NCI-H146 treated with DMSO at 0.1 percent for 48 hours (cell line): ENCODE data around the gene NR2F1-AS1.

ENCODE experiments used
- DNase-seq: peaks from one replicate; lab custom pipeline; 2025; ENCODE audit not compliant: unreplicated experiment; lab: John Stamatoyannopoulos, UW

NR2F1-AS1 gene

DNA sequence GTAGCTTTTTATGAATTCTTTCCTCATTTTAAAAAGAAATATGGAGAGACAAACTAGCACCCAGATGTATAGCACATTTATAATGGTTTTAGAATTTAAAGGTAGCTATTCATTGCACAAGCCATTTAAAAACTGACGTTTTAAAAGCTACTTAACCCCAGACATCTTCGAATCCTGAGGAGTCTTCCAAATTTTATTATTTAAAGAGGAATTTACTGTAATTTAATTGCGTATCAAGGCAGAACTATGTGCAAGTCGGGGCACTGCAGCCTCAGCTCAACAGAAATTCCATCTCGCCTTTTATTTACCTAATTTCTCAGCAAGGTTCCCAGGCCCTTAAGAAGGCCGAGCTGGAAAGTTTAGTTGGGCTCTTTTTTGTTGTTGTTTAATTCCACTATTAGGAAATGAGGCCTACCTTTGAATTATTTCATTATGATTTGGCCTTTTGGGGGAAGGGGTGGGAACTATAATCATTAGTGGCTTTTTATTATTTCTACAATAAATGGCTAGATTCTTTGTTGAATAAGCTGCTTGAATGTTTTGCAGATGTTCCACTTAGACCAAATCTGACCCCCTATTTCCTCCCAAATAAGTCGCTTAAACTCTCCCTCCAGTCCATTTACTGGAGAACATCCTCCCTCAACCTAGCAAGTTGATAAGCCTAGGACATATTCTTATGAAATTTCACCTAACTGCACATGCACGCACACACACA is 22.2 kb upstream of the NR2F1-AS1 start:
- DNase-seq = no peak

DNA sequence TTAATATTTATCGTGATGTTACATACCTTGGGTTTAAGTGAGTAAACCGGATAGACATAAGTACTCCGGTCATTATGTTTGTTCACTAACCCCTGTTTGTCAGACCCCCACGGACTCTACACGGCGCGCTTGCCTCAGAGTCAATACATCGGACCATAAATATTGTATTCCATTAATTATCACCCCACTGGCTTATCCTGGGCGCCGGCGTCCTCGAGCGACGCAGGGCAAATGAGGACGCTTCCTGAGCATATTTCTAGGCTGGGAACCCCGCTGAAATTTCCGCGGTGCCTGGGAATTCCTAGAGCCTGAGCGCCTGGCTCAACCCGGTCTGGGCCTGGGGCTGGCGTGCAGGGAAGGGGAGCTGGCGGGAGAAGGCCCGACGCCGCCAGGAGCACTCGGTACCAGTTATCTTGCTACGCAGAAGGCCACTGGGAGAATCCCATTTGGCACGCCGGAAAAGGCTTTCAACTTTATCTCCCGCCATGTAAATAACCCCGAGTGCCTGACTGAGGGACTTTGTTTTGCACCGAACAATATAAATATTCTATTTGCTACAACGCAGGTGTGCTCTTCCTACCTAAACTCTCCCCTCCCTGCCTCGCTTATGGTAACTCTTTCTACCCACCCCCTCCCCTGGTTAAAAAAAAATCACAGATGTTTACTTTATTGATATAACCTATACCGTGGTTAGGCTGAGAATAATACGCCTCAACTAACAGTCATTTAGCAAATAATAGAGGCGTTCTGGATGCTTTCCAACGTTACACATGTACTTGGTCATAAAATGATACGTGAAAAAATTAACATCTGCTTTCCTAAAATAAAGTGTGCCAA is 21.4 kb upstream of the NR2F1-AS1 start:
- peak; percentile 72 for DNase-seq

DNA sequence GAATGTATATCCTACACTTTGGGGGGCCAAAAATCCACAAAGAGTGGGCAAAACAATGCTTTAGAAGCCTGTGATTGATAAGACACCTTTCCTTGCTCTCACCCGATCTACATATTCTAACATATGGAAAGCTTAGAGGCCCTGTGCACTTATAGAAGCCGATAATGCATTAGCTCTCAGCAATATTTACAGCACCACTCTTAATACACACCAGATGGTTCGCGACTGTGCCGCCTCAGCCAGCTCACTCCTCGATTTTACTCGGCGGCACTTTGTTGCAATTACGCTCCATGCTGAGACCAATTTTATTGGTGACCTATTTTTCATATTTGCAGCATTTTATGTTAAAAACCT is 20.8 kb upstream of the NR2F1-AS1 start:
- no peak for DNase-seq

DNA sequence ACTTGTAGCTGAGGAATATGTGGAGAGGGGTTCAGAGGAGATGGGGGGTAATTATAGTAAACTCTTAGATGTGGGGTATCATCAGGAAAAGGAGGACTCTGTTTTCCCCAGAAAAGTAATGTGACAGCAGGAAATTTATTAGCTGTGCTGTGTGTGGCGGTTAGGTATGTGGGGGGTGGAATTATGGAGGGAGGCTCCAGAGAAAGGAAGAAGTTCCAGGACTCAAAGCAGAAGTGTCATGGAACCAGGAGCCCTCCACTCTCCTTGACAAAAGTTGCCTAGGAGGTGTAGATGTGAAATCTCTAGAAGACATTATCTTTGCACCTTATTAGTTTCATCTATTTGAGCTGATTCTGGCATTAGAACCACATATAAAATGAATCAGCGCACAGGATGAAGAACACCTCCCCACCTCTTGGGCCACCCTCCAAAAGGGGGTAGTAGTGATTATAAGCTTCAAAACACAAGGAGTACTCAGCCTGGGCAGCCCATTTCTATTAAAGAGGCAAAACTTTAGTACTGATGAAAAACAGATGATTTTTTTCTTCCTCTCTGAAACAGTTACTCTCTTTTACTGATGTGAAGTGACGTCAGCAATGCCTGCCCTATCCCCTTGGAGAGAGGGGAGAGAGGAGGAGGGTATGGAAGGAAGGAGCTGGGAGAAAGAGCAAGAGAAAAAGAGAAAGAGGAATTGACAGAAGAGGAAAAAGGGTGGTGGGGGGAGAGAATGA is 20.2 kb upstream of the NR2F1-AS1 start:
- DNase-seq = no peak

DNA sequence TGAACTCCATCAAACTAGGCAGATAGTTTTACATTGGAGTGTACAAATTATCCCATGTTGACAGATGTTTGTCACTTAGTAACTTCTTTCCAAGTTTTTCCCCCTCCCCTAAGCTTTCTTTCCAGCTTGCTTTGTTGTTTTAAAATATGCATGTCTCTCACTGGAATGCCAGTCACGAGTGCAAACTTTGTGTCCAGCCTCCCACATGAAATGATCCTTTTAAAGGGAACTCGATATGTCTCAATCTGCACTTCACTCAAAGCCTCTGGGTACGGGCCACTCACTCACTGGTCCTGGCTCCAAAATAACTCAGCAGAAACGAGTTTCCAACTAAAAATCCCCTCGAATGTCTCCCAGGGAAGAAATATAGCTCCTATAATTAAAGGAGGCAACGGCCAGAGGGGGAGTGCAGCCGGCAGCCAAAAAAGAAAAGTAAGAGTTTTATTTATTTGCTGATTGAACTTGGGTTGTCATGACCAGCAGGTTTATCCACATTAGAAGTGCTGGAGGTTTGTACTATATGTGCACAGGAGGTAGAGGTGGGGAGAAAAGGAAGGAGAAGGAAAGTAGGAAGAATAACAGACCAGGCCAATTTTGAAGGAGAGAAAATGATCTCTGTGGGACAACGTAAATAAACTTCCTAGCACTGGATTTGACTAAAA is 19.5 kb upstream of the NR2F1-AS1 start:
- no peak for DNase-seq

DNA sequence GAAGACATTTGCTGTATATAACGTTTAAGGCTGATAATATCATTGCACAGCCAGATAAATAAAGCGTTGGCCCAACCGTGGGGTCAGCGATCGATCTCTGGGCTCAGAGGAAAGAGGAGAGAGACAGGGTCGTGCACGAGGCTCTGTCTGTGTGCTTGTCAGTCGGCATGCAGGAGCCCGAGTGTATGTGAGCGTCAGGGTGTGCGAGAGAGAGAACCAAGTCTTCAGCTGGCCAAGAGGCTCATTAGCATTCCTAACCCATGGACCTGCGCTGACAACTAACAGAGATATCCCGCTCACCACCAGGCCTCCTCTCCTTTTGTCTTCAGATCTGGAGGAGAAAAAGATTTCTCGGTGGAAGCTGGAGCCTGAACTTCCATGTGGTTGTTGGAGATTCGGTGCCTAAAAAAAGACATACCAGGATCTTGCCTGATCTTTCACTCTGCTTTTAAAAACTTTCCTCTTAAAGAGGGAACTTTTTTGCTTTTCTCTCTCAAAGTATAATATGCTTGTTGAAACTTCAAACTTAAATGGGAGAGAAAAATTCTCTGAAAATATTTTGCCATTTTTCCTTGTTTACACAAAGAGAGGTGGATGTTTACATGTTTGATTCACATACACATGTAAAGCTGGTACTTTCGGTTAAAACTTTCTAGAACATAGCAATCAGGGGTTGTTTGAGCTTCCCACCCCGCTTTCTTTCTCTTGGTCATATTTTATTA is 18.5 kb upstream of the NR2F1-AS1 start:
- DNase-seq = no peak

DNA sequence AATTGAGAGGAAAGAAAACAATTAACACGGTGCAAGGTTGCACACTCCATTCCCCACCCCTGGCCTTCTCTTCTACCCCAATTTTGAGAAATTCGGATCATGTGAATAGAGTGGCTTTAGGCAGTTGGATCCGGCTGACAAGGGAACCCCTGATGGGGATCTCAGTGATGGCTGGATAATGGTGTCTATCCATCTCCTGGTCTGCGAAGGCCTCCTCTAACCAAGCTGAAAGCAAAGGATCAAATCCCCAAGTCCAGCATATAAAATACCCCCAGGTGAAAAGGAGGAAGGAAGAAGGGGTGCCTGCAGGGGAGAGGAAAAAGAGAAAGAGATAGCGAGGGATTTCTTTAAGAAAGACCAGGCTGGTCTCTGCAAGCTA is 18.0 kb upstream of the NR2F1-AS1 start:
- DNase-seq = no peak

DNA sequence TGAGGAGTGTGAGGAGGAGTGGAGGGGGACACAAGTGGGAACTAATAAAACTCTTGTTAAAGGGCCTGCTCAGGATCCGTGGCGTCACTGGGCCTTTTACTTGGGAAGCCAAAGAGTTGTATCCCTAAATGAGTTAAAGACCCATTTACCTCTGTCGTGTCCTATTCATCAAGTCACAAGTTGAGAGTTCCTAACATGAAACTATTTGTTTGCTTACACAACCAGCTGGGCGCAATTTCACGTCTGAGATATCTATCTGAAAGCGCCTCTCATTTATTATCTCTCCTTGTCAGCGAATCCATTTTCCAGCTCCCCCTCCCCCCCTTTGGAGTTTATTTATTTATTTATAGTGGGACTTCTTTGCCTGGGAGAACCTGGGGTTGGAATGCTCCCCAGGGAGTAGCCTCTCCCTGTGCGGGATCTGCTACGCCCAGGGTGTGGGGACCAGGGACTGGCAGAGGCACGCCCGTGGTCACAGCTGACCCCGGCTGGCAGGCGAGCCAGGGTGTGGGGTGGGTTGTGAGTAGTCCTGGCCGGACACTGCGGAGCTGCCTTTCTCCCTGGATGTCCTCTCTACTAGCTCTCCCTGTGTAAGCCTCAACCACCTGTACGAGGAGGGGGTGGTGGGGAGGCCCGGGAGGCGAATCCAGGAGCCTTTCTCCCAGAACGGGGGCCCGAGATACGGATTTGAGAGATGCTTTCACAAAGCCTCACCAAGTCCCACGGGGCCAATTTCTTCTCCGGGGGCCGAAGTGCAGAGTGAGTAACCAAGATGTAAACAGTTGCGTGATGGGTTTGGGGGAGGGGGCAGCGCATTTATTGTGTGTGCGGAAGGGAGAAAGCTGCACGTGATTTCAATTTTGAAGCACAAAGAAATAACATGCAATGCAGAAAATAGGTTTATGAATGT is 17.3 kb upstream of the NR2F1-AS1 start:
- no peak for DNase-seq

DNA sequence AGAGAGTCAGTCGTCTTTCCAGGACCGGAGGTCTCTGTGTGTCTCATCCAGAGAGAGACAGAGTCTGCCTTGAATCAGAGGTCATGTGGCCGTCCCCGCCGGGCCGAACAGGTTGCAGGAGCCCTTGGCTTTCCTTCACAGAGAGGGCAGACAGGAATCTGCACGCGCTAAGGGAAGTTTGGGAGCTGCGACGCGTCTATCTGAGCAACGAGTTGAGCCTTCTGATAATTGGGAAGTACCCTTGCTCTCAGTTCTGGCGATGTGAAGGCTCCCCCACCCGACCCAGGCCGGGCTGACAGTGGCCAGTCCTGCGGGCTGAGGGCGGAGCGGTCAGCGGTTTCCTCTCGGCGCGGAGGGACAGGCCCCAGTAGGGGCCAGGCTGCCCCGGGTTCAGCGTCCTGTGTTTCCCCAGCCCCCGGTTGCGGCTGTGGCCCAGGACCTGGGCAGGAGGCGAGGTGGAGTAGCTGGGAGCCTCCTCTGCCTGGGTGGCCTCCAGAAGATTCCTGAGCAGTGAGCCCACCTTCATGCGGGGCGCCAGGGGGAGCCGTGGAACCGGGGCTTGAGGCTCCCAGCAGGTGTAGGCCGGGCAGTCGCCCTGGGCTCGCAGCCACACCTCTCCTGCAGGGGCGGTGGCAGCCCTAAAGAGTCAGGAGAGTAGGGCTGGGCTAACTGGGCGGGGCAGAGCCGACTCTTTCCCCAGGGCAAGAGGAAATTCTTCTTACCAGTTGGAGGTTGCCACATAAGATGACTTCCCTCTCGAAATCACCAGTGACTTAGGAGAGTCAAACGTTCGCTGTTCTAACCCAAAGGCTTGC is 15.9 kb upstream of the NR2F1-AS1 start:
- no peak for DNase-seq

DNA sequence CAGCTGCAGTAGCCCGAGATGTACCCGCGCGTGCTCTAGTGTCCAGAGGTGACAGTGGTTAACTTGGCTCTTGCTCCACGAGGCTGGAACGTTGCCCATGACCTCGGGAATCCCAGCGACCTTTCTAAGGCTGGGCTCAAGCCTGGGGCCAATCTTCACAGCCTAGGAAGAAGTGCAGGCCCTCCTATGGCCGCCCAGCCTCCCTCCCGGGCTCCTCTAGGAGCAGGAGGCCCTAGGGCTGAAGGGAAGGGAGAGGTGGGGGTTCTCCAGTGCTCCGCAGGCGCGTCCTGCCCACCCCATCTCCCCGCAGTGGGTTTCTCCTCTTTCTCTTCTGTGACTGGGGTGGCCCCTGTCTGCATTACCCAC is 15.3 kb upstream of the NR2F1-AS1 start:
- no peak for DNase-seq

DNA sequence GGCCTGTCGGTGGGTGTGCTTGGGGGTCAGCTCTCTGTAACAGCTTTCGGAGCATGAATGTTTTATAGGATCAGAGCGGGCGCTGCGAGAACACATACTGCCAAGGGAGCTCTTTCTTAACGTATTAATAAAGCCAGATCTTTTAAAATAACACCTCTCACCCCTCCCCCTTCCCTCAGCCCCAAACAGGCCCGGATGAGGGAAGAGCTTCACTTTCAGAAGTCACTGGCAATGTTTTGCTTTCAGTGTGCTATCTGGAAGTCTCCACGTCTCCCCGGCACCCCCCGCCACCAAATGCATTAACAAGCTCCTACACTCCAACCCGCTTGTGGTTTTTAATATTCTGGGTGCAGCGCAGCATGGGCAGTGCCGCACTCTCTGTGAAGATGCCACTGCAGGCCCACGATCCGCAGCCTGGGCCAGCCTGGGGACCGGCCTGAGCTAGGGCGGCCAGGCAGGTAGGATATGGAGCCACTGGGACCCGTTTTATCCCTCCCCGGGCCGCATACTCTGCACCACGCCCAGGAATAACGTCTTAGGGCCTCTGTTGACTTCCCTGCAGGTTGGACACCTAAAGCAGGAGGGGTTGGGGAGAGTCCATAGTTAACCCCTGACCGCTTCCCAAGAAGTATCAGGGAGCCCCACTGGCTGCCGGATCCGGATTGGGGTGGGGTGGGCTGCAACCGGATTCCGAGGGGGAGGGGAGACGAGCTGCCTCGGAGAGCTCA is 14.6 kb upstream of the NR2F1-AS1 start:
- no peak for DNase-seq

DNA sequence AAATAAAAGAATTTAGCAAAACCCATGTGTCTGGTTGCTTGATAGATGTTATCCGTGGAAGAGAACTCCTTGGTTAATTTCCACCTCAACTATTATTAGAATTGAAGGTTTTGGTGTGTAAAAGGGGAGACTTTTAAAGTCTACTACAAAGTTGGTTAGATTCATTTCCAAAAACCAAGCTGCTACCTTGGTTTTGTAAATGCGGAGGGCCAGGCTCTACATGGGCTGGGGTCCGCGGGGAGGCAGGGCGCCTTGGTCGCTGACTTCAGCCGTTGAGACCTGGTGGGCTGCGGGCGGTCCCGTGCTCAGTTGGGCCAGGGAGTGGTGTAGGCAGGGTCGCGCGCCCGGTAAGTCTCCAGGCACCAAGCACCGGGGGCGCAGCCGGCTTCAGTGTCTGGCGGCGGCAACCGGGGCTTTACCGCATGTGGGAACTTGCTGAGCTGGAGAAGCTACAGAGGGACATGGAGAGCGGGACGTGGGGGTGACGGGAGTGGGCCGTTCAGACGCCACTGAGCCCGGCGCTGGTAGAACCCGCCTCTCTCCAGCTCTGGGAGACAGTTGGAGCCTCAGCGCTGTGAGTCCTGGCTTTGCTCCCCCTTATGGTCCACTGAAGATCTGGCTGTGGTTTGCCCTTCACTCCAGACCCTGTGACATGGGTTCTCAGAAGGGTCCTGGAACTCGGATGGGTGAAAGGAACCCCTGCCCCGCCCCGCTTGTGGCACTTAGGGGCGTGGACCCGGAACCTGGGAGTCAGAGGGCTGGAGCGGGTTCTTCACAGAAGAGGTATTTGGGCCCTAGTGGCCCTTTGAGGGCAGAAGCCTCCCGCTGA is 13.8 kb upstream of the NR2F1-AS1 start:
- no peak for DNase-seq

DNA sequence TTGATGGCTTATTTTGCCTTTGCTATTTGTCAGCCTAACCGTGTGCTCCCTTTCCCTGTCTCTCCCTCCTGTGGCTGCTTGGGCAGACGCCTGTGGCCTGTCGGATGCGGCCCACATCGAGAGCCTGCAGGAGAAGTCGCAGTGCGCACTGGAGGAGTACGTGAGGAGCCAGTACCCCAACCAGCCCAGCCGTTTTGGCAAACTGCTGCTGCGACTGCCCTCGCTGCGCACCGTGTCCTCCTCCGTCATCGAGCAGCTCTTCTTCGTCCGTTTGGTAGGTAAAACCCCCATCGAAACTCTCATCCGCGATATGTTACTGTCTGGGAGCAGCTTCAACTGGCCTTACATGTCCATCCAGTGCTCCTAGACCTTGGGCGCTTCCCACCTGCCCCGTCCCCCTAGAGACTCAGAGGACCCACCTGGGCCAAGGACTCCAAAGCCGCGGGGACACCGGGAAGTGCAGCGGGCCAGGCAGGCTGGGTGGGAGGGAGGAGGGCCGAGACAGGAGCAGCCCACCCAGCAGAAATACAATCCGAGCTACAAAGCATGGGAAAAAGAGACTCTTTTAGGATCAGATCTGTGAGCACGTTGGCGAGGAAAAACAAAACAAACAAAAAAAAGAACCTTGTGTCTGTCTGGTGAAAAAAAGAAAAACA is 12.6 kb upstream of the NR2F1-AS1 start:
- DNase-seq = no peak

DNA sequence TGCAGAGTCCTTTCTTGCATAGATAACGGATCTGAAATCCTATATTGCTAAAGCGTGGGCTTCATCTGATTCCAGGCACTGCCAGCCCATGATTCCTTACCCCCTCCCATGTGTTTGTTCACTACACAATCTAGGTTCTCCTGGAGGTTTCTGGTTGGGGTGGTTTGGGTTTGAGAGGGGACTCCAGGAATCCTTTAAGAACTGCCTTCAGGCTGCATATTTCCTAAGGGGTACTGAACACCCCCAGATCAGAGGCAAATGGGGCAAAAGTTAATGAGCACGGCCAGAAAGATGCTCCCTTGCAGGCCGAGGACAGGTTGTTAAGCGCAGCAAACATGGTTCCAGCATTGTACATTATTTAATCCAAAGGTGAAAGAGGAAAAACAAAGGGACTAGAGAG is 11.9 kb upstream of the NR2F1-AS1 start:
- DNase-seq = no peak

DNA sequence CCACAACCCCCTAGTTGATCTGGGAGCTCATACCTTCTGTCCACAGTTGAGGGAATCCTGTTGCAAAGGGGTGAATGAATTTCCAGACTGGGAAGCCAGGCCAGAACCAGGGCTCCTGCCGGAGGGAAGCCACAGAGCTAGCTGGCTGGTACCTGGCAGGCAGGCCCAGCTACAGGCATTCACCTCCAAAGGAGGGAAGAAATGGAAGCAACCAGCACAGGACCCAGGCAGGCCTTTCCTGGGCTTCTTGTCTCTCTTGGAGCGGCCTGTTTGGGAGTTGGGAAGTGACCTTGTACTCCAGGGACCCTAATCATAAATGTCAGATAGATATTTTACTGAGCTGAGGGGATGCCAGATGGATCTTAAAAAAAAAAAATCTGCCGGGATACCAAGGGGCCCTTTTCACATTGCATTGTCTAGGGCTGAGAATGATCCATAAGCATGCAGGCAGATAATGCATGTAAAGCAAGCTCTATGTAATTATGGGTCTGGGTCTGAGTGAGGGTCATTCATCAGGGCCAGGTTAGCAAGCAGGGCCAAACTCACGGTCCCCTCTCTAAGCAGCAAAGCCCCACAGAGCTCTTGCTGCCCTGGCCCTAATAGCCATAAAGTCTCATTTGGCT is 10.4 kb upstream of the NR2F1-AS1 start:
- DNase-seq = no peak

DNA sequence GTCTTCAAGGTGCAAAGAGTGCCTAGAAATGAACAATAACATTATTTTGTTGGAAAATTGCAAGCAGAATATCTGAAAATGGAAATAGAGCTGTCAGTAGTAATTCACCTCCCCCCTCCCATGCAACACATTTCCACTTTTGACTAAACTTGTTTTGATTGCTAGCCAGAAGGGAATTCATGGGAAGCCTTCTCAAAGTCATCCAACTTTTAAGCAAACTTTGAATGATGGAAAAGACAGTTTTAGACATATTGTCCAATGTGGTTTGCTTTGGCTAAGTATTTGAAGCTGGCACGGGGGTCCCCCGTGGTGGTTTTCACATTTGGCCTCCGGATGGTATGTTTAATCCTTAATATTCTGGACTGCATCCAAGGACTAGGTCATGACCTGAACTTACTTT is 9.5 kb upstream of the NR2F1-AS1 start:
- no peak for DNase-seq

DNA sequence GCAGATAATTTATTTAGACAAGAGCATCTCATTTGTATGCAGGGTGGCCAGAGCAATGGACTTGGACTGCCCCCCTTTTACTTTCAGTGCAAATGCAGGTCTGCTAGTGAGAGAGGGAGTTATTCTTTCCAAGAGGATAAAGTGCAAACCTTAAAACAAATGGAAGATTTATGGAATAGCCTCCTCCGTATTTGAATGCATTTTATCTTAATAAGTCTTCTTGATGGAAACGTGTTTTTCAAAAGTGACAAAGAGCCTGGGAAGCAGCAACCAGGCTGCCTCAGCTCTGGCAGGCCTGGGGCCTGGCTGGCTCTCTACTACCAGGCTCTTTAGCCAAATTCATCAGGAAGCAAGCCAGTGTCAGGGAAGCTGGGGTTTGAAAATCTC is 8.8 kb upstream of the NR2F1-AS1 start:
- DNase-seq = no peak
